NCI-H2107 (cell line): ENCODE data around the gene SLCO2A1.
"Not testable (repeated sequence)": the region's sequence is repeated elsewhere in the genome, so short reads cannot be mapped to it uniquely, and the experiment has no call there.

Experiments used
- DNase-seq: peaks from one replicate; lab custom pipeline; 2025; lab: John Stamatoyannopoulos, UW

SLCO2A1 gene

DNA sequence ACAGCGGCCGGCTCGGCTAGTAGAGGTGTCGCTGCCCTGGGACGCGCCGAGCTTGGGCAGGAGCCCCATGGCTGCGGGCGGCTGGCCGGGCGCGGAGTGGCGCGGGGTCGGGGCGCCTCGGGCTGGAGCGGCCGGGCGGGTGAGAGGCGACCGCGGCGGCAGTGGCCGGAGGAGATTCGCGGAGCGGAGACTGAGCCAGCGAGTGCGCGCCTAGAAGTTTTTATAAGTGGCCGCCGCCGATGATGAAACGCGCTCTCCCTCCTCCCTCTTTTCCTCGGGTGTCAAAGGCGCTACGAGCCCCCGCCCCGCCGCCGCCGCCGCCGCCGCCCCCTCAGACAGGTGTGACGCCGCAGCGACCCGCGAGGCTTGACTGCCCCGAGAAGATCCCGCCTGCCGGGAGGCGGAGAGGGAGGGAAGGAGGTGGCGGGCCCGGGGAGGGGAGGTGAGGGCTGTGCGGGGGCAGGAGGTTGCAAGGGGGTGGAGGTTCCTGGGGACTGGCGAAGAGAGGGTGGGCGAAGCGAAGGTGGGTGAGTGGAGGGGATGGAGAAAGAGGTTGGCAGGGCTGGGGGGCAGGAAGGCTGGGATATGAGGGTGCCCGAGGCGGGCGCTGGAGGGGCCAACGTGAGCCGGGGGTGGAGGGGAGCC is at the start of gene SLCO2A1:
TSS of gene SLCO2A1 (minus strand) at position 192 of the 645 bp plus-strand sequence. CDS start at position 69, 123 bp downstream.
- peak; percentile 10 for DNase-seq

DNA sequence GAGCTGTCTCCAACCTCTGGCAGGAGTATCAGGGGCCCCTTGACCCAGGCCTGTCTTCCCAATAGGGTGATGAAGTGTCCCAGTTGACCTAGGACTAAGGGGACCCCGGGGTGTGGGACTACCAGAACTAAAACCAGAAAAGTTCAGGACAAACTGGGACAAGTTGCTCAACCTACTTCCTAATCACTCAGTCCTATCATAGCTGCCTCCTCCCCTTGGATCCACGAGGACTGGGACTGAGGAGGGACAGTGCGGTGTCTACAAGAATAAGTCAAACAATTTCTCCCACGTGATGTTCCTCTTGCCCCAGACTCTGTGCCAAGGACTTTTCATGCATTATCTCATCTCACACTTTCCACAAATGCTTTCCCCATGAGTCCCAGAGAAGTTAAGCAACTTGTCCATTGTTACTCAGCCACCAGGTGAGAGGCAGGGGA is 49.4 kb upstream of the SLCO2A1 start:
- DNase-seq, result no peak

DNA sequence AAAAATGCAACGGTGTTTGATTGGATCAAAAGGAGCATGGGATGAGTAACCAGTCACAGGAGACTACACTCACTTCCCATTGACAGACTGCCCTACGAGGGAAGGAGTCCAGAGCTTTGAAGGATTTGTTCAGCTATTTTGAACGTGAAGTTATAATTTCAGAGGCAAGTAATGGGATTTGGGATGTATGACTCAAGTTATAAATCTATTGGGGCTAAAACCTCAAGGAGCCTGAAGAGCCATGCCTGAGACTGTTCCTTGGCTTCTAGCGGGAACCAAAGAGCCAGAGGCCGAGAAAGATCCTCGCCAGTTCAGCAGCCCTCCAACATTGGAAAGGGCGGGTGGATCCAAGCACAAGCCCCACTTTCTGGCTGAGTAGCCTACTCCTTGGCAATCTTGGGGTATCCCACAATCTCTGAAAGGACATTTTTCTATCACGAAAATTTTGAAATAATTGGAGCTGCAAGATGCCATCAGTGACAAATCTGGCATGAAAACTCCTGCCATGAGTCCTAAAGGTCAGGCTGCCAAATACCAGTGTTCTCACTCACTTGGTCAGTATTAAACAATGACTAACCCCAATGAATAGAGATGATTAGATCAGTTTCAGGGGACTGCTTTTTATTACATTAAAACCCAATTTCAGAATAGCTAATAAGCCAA is 48.6 kb upstream of the SLCO2A1 start:
- no peak for DNase-seq

DNA sequence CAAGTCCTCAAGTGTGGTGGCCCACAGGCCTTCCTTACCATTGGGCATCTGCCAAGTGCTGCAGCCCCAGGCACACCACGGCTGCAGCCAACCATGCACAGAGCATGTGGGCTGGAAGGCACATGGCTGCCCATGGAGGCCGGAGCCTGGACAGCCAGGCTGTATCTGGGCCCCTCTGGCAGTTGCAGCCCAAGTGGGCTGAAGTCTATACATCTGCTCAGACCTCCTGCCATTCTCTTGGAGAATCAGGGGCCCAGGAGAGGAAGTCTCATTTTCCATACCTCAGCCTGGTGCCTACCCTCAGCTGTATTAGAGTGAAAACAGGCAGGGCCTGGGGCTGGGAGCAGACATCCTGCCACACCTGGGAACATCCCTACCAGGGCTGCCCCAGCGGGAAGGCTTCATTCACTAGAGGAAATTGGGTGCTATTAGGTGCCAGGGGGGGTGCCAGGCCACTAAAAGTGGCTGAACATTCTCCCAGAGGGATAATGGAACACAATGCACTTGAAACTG is 48.0 kb upstream of the SLCO2A1 start:
- DNase-seq, result no peak

DNA sequence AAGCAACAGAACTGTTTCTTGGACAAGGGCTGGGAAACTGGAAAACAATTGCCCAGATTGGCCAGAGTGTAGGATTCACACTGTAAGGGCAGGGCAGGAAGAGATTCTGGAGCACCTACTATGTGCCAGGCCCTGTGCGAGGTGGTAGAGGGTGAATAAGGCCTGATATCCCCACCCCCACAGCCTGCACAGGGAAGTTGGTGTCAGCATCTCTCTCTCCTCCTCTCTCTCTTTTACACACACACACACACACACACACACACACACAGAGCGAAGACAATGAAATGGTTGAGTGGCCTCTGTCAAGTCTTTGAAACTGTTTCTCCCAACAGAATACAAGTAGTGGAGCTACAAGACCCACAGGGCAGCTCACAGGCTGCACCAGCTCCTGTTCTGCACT is 47.1 kb upstream of the SLCO2A1 start:
- no peak for DNase-seq

DNA sequence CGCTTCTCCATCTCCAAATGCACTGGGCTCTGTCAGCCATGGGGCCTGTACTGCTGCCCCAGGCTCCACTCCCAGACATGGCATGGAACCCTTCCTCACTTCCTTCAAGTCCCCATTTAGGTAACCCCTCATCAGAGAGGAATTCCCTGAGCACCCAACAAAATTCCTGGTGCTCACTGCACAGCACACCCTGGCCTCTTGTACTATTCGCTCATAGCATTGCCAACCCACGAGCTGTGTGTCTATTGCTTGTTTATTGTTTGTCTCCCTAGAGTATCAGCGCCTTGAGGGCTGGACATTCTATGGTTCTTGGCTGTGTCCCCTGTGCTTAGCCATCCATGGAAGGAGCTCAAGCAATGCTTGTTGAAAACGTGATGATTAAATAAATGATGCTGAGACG is 46.1 kb upstream of the SLCO2A1 start:
- DNase-seq, result no peak

DNA sequence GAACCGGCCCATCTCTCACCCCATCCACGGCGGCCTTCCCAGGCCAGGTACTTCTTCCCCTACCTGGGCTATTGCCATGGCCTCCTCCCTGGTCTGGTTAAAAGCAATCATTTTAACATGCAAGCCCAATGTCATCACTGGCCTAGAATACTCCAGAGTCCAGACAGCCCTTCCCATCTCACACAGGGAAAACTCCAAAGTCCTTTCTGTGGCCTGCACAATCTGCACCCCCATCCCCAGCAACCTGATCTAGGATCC is 45.8 kb upstream of the SLCO2A1 start:
- no peak for DNase-seq

DNA sequence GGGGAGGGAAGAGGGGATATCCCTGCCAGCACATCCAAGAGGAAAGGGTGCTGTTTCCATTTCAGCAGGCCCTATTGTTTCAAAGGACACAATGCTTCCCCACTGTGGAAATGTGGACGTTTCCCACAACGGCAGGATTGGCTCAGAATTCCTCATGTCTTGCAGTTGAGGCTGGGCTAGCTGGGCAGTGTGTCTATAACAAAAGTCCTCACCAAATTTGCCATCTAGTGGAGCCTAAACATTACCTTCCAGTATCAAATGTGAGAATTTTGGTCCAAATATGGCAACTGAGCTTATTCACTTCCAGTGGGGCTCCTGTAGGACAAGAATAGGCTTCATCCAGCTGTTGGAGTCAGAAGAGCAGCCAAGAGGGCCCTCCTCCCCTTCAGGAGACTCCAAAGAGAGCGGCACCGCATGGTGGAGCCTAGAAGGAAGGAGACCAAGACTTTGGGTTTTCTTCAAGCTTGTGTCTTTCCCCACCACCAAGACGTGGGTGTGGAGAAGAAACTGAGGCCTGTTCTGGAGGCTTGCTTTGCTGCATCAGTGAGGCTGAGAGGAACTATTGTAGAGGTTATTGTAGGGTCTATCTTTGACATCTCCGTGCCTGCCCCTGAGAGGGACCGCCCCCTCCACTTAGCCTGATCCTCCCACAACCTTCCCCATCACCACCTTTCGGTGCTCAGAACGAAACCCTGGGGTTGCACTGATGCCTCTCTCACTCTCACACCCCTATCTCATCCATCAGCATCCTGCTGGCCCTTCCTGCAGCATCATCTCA is 45.3 kb upstream of the SLCO2A1 start:
- DNase-seq, result no peak

DNA sequence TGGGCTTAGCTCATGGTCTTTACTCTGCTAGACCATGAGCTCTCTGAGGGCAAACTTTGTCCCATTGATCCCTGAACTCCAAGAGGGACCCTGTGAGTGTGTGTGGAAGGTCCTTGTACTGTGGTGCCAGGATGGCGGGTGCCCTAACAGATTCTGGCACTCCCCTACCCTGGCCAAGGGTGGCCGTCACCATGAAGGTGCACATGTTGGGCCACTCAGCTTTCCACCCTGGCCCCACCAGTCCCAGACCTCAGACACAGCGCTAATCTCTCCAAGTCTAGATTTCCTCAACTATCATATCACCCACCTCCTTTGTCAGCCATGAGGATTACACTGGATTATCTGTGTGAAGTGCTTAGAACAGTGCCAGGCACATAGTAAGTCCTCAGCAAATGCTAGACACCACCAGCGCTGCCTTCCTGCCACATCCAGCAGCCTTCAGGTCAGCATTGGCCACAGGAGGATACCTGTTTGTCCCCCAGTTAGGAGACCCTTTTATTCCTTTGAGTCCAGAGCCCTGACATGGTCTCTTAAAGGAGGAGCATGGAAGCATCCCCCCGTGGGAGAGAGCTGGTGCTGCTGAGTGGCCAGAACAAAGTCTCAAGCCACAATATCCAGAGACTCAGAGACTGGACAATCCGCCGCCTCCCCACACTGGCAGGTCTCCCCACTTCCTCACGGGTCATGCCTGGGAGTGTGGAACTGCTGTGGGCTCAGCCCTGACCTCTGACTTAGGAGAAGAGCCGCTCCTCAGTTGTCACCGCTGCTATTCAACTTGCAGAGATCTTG is 44.5 kb upstream of the SLCO2A1 start:
- DNase-seq, result no peak

DNA sequence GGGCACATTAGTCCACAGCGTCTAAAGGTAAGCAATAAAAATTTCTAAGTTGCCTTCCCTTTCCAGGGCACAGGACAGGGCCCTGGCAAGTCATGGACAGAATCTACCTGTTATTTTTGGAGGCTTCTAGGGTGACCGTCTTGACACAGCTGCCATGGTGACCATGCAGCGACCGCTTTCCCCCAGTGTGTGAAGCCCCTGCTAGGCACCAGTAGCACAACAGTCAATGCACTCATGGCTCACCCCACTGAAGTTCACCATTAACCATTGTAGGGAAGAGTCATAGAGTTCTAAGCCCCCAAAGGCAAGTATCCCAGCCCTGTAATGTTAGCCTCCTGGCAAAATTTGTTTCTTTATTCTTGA is 43.8 kb upstream of the SLCO2A1 start:
- DNase-seq, result no peak

DNA sequence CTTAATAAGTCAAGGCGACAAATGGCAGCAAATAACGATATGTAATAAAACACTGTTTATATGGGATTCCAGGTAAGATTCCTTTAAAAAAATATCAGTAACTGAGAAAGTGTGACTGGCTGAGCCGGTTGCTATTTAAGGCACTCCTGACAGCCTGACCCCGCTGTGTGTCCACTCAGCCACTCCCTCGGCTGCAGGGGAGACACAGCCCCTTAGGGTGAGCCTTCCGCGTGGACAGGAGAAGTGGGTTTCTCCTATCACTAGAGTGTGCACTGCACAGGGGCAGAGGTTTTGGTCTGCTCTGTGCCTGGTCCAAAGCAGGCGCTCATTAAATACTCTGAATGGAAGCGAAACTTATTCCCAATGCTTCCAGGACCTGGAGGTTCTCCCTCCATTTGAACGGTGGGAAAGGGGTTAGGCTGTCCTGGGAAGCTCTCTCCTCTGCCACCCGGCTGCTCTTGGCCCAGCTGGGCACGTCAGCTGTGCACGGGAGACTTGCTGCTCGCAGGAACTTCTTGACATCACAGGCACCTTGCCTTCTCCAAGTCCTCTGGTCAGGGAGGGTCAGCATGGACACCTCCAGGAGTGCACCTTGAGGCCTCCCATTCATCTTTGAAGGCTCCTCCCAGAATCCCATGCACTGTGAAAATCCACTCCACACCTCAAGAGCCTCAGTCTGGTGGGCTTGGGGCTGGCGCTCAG is 43.3 kb upstream of the SLCO2A1 start:
- DNase-seq, result no peak

DNA sequence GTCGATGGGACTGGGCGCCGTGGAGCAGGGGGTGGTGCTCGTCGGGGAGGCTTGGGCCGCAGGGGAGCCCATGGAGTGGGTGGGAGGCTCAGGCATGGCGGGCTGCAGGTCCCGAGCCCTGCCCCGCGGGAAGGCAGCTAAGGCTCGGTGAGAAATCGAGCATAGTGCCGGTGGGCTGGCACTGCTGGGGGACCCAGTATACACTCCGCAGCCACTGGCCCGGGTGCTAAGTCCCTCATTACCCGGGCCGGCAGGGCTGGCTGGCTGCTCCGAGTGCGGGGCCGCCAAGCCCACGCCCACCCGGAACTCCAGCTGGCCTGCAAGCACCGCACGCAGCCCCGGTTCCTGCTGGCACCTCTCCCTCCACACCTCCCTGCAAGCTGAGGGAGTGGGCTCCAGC is 40.6 kb upstream of the SLCO2A1 start:
- not testable (repeated sequence) for DNase-seq

DNA sequence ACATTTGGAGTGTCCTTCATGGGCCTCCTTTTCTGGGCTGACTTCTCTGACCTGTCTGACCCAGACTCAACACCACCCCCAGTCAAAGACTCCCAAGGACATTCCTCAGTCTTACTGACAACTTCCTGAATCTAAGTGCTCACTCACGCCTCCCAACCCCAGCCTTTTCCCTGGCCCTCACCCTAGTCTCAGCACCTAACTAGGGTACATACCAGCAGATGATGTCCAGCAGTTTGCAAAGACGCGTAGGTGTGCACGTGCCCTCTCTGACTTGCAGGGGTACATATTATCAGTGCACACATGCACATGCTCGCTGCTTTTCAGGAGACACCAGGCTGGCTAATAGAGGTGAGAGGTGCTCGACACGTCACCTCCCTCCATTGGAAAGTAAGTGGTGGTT is 38.7 kb upstream of the SLCO2A1 start:
- DNase-seq, result no peak

DNA sequence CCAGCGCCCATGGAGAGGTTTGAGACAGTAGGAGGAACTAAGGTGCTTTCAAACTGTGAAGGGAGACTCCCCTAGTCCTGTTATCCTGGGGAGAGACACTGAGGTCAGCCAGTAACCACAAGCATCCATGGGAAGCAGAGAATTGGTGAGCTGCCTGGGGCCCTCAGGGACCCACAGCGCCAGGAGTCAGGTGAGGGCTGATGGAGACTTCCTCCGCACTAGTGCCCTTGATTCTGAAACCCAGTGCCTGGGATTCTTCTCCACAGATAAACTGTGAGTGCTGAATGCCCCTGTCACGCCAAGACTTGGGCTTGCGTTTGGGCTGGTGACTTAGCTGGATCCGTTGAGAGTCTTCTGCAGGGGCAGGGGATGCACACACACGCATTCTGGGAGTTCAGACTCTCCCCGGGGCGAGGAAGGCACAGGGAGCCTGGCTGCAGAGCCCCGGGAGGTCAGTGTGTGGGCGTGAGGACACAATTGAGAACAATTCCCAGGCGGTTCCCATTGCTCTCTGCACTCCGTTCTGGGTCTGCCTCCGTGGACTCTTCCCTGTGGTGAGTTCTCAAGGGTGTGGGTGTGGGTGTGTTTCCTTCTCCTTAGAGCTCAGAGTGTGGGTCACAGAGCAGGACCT is 37.9 kb upstream of the SLCO2A1 start:
- DNase-seq, result no peak

DNA sequence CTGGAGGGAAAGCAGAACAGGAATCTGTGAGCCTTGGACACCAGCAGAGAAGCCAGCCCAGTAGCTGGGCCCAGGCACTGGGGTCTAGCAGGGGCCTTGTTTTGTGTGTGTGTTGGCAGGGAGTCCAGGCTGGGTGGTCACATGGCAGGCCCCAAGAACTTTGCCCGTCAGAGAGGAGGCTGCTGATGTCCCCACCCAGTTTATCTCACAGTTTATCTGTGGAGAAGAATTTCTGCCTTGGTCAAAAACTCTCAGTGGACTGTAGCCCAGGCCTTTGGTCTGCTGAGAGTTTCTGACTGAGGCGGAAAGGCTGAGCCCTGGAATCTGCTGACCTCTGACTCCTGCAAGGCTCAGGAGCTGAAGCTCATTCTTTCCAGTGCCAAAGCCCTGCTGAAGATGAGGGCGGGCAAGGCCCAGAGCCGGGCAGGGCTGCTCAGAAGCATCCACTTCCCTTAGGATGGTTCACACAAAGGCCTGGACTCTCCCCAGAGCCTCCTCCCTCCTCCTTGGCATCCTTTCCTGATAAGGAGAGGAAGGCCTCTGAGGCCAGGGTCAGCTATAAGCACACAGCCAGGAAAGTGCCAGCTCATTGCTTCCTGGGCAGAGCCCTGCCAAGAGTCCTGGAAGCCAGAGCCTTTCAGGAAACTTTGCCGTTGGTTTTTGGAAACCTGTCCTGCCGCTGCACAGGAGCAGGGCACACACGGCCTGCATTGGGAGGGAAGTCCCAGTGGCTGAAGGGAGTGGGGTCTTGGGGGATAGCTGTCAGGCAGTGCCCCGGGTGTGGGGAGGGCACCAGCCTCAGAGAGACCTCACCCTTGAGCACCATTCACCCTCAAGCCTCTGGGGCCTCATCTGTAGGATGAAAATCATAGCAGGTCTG is 37.2 kb upstream of the SLCO2A1 start:
- DNase-seq, result no peak

DNA sequence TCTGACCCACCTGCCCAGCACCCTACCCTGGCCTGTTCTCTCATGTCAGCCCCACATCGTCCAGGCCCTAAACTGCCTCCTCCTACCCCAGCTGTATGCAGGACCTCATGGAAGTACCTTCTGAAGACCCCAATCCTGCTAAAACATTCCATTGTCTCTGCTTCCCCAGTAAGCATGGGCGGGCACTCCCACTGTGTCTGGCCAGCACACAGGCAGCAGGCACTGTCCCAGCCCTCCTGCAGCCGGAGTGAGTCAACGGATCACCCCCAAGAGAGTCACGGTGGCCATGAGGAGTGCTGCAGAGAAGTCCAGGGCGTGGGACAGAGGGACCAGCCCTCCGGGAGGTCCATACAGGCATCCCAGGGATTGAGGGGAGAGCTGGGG is 36.4 kb upstream of the SLCO2A1 start:
- DNase-seq, result no peak

DNA sequence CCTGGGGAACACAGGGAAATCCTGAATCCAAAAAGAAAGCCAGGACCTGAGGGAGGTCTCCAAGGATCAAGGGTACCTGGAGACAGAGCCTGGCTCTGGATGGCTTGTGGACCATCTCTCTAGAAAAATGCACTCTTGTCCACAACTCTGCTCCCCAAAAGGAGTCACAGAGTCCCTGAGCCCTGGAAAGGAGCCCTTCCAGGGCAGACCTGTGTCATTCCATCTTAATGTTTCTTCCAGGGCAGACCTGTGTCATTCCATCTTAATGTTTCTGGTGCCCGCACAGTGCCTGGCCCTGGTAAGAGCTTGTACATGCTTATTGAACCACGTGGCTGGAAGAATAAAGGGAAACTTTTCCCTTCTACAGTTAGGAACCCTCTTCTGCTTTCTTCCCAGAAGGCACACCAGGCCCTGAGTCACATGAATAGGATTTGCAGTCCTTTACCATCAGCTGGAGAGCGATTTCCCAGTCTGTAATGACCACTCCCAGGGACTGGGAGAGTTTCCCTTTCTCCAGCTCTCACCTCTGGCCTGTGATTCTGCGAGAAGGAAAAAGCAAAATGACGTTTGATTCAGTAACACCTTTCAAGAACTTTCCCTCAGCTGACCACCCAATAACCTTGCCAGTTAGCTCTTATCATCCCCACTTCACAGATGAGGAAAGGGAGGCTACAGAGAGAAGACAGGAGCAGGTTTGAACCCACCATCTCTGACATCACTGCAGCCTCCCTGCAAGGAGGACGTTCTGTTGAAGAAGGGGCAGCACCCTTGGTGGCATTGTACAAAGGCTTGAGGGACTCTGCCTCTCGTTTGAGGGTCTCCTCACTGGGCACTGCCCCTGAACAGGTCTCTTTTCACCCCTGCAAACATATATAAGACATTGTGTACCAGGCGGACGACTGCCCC is 35.8 kb upstream of the SLCO2A1 start:
- DNase-seq, result no peak

DNA sequence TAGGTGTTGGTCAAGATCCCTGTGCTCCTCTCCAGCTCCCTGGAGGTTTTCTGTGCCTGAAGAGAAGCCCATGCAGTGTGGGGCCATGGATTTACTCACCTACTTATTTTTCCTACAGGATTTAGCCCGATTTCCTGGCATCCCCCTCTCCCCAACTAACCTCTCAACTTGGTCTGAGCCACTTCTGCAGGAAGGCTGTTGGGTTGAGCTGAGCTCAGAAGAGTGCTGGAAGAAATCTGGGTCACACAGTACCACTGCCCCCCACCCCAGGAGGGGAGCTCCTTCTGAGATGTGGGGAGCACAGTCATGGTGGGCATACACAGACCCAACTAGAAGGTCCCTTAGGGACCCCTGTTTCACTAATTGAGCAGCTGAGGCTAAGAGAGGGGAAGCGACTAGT is 34.4 kb upstream of the SLCO2A1 start:
- DNase-seq, result no peak

DNA sequence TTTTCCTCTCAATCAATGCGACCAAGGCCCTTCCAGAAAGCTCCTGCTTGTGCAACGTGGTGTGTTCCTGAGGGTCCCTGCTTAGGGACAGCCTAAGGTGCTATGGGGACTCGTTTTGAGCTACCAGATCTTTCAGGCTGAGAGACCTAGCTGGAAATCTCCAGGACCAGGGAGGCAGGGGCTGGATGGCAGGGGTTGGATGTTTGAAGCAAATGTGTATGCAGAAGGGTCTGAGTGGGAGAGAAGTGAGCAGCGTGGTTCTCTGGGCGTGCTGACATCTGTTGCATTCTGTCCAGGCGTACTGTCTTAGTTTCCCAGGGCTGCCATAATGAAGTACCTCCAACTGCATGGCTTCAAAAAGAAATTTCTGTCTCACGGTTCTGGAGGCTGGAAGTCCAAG is 31.7 kb upstream of the SLCO2A1 start:
- DNase-seq, result no peak
